Hepatocyte (in vitro differentiated cells): ENCODE measurements around the gene AKAP10.
"Not testable (repeated sequence)": the region's sequence is repeated elsewhere in the genome, so short reads cannot be mapped to it uniquely, and the experiment has no call there.

Experiments
- CTCF ChIP-seq: fragments of 200-600 bp; sonication (generic); IDR thresholded peaks from 2 replicates; pipeline ENCODE4 v1.5.1; 2016; ENCODE audit warnings: antibody characterized with exemption, mild to moderate bottlenecking; ENCODE audit not compliant: poor library complexity
- EZH2 ChIP-seq: fragments of 200-600 bp; sonication (generic); IDR thresholded peaks from 2 replicates; pipeline ENCODE4 v1.6.1; 2016; ENCODE audit warnings: antibody characterized with exemption, mild to moderate bottlenecking, borderline replicate concordance

GRCh38 chr17:19950624-19951195 is 26.9 kb downstream of the AKAP10 start:
- not testable (repeated sequence) for TF ChIP-seq CTCF, EZH2
